GM19468 (cell line): Measurements from ENCODE around the gene NADSYN1.

Experiments used
- ATAC-seq: cut with Tn5 transposase; IDR thresholded peaks from one replicate; pipeline ENCODE4 v1.9.1; 2021; ENCODE audit warnings: mild to moderate bottlenecking, moderate library complexity, moderate number of reproducible peaks; ENCODE audit not compliant: unreplicated experiment; ENCODE audit errors: extremely low read depth

The NADSYN1 gene

GRCh38 chr11:71449596-71449995 lies 3.4 kb upstream of the NADSYN1 start:
- no peak for ATAC-seq

GRCh38 chr11:71450507-71450906 lies 2.5 kb upstream of the NADSYN1 start:
- no peak for ATAC-seq

GRCh38 chr11:71450939-71451338 lies 2.1 kb upstream of the NADSYN1 start:
- ATAC-seq: no peak

- no peak for ATAC-seq
Observed at GRCh38 chr11:71451596-71452198, 1.3 kb upstream of the NADSYN1 start.

GRCh38 chr11:71452199-71453036 lies 585 bp upstream of the NADSYN1 start:
- no peak for ATAC-seq

GRCh38 chr11:71453918-71454304 lies 908 bp downstream of the NADSYN1 start:
- ATAC-seq: no peak

- ATAC-seq: no peak
Observed at GRCh38 chr11:71454470-71455113, 1.6 kb downstream of the NADSYN1 start.

- ATAC-seq: no peak
Observed at GRCh38 chr11:71456294-71456693, 3.3 kb downstream of the NADSYN1 start.

GRCh38 chr11:71456831-71457230 lies 3.8 kb downstream of the NADSYN1 start:
- ATAC-seq: no peak

- no peak for ATAC-seq
Observed at GRCh38 chr11:71458146-71459070, 5.4 kb downstream of the NADSYN1 start.

GRCh38 chr11:71459076-71459766 lies 6.2 kb downstream of the NADSYN1 start:
- no peak for ATAC-seq

GRCh38 chr11:71459767-71460320 lies 6.8 kb downstream of the NADSYN1 start:
- ATAC-seq: no peak

- no peak for ATAC-seq
Observed at GRCh38 chr11:71461696-71462095, 8.7 kb downstream of the NADSYN1 start.

- no peak for ATAC-seq
Observed at GRCh38 chr11:71462726-71463125, 9.7 kb downstream of the NADSYN1 start.

GRCh38 chr11:71463331-71464211 lies 10.6 kb downstream of the NADSYN1 start:
- ATAC-seq: no peak

GRCh38 chr11:71465054-71465453 lies 12.1 kb downstream of the NADSYN1 start:
- no peak for ATAC-seq

- no peak for ATAC-seq
Observed at GRCh38 chr11:71466358-71466757, 13.4 kb downstream of the NADSYN1 start.

- ATAC-seq: no peak
Observed at GRCh38 chr11:71467164-71467563, 14.2 kb downstream of the NADSYN1 start.
